ENCODE data around the gene SCRT2. TPM values are rescaled to one million over a fixed set of nuclear protein-coding genes. Genes with fewer than 3 reads are reported as not detected.

SCRT2 gene
- total RNA-seq, 1 experiment from 2014 or later = not detected

DNA sequence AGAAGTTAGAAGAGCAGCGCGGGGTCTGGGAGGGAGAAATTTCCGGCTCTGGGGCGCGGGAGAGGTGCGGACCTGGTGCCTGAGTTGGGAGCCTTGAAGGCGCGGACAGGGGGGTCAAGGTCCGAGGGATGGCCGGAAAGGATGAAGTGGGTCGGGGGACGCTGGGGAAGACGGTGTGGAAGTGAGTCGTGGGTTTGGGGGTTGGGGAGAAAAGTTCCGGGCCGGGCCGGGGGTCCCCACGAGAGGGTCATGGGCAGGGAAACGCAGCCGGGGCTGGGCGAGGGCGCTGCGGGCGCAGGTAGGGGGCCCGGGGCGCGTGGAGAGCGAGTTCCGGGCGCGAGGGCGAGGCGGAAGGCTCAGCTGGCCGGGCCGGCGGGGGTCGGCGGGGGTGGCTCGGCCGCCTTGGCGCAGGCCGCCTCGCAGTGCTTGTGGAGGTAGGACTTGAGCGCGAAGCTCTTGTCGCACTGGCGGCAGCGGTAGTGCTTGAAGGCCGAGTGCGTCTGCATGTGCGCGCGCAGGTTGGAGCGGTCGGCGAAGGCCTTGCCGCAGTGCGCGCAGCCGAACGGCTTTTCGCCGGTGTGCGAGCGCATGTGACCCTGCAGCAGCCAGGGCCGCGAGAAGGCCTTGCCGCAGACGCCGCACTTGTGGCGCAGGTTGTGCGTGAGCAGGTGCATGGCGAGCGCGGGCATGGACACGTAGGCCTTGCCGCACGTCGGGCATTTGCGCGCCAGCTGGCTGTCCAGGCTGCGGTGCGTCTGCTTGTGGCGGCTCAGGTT lies 12.1 kb downstream of the SCRT2 start:
- Histone ChIP-seq H4K20me1 (ENCODE audit: insufficient read depth) (no peaks in the 10 kb centered on the region), H3K9me3 (ENCODE audit: control insufficient read depth in 1 of 2, insufficient read depth in 1 of 2, low read depth in 1 of 2, low read length in 2 of 2) (no peaks in the 10 kb centered on the region), H3K27me3 (ENCODE audit: insufficient read depth, low read length) (no peaks in the 10 kb centered on the region), H3K27ac (ENCODE audit: low read depth, low read length) (no peak overlapping the region), H3K9ac (ENCODE audit: low read length) (no peak overlapping the region), H2AFZ (ENCODE audit: low read depth, low read length, poor library complexity, severe bottlenecking) (no peak overlapping the region), H3K4me1 (ENCODE audit: control insufficient read depth in 1 of 2, insufficient read depth in 2 of 2, low read length in 2 of 2) (peaks cover 0 to 6% of the 10 kb centered on the region in 2 experiments; a peak in 1 of 4 replicates), H3K36me3 (ENCODE audit: control insufficient read depth in 1 of 2, insufficient read depth in 2 of 2, low read length in 2 of 2) (no peaks in the 10 kb centered on the region), H3K9me2 (ENCODE audit: insufficient read depth) (no peaks in the 10 kb centered on the region), H3K4me2 (ENCODE audit: low read length) (no peak overlapping the region), H3K4me3 (replicated peaks in 1 of 2; ENCODE audit: low read depth in 1 of 2, low read length in 2 of 2) (no peak overlapping the region), H3K79me2 (ENCODE audit: insufficient read depth, low read length) (no peaks in the 10 kb centered on the region)
- ChIA-PET RAD21 (ENCODE audit: low non-redundant PET in 1 of 2, low total read pairs in 2 of 2, uncharacterized antibody in 2 of 2, unreplicated experiment in 2 of 2) (no interaction called here), CTCF (no interaction called here), POLR2A (no interaction called here)
- DNase-seq (ENCODE audit: low read depth, low spot score) = no peak
- no peak for TF ChIP-seq ZNF274 (IDR thresholded peaks at IDR 0.05; ENCODE audit: low read depth, low read length)
- TF ChIP-seq CEBPB (IDR thresholded peaks at IDR 0.05; ENCODE audit: low read depth) = no peak
- TF ChIP-seq SP1 (IDR thresholded peaks at IDR 0.05; ENCODE audit: low read depth) = no peak
- TF ChIP-seq EZH2 (IDR thresholded peaks at IDR 0.05) = no peak
- TF ChIP-seq SRF (IDR thresholded peaks at IDR 0.05; ENCODE audit: low read depth) = no peak
- ATAC-seq = no peak
- no TSS peak for BruUV-seq (replicated peaks)
- intact Hi-C loops (cut with micrococcal nuclease) = no loop called here

DNA sequence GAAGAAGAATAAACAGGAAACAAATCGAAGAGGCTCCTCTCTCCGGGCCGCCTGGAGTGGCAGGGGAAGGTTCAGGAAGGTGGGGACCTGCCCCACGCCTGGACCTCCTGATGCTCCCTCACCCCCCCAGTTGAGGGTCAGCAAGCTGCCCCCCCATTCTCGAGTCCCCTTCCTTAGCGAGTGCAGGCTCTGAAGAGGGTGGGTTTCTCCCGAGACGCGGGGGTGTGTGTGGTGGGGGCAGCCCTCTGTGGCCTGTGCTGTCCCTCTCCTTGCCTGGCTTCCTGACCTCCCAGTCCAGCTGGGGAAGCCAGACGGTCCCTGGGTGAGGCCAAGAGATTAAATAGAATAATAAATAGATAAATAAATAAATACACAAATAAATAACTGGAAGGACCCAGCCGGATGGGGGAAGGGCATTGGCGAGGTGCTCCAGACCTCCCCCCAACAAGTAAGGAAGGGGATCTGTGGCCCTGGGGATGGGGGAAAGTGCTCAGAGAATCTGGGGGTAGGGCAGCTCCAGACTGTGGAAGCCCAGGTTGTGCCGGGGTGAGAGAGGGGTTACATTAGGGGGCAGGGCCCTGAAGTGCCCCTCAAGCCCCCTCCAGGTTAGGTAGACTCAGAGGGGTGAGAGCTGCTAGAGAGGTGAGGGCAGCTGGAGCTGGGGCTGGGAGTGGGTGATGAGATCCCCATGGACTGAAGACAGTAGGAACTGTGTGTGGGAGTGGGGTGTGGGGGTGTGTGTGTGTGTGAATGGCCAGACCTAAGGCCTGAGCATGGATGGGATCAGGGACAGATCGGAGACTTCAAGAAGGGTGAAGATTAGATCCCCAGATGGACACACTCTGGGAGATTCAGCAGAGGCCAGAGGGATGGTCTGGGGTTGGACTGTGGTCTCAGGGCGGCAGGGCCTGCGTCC lies 13.1 kb downstream of the SCRT2 start:
- Histone ChIP-seq H3K27me3 (ENCODE audit: insufficient read depth, low read length) (no peaks in the 10 kb centered on the region), H3K4me1 (ENCODE audit: control insufficient read depth in 1 of 2, insufficient read depth in 2 of 2, low read length in 2 of 2) (peaks cover 0 to 6% of the 10 kb centered on the region in 2 experiments; a peak in 1 of 4 replicates), H3K79me2 (ENCODE audit: insufficient read depth, low read length) (no peaks in the 10 kb centered on the region), H4K20me1 (ENCODE audit: insufficient read depth) (no peaks in the 10 kb centered on the region), H3K9ac (ENCODE audit: low read length) (no peak overlapping the region), H3K9me3 (ENCODE audit: control insufficient read depth in 1 of 2, insufficient read depth in 1 of 2, low read depth in 1 of 2, low read length in 2 of 2) (no peaks in the 10 kb centered on the region), H3K27ac (ENCODE audit: low read depth, low read length) (no peak overlapping the region), H3K4me3 (replicated peaks in 1 of 2; ENCODE audit: low read depth in 1 of 2, low read length in 2 of 2) (no peak overlapping the region), H3K9me2 (ENCODE audit: insufficient read depth) (no peaks in the 10 kb centered on the region), H2AFZ (ENCODE audit: low read depth, low read length, poor library complexity, severe bottlenecking) (no peak overlapping the region), H3K4me2 (ENCODE audit: low read length) (no peak overlapping the region), H3K36me3 (ENCODE audit: control insufficient read depth in 1 of 2, insufficient read depth in 2 of 2, low read length in 2 of 2) (no peaks in the 10 kb centered on the region)
- RAD21 ChIA-PET (ENCODE audit: low non-redundant PET in 1 of 2, low total read pairs in 2 of 2, uncharacterized antibody in 2 of 2, unreplicated experiment in 2 of 2) = no interaction called here
- no TSS peak for BruUV-seq (replicated peaks)
- ATAC-seq = no peak
- CTCF ChIA-PET = no interaction called here
- POLR2A ChIA-PET = no interaction called here
- DNase-seq (ENCODE audit: low read depth, low spot score) = no peak
- no peak for TF ChIP-seq POLR2A (IDR thresholded peaks at IDR 0.05; ENCODE audit: borderline replicate concordance, extremely low read depth, insufficient read depth, insufficient read length)
- no peak for TF ChIP-seq EGR1 (IDR thresholded peaks at IDR 0.05; ENCODE audit: low read depth)
- no peak for TF ChIP-seq EZH2 (IDR thresholded peaks at IDR 0.05)
- no peak for TF ChIP-seq CEBPB (IDR thresholded peaks at IDR 0.05; ENCODE audit: low read depth)
- intact Hi-C loops (cut with micrococcal nuclease) = no loop called here

Measured in HCT116 (cell line).